T-helper 1 cell treated with Interleukin-12 subunit alpha and Interleukin-12 subunit beta and Interleukin-4 antibody, amounts not matched to agents 30 μg/mL and 1 μg/mL, for 36 hours (primary cell): Measurements from ENCODE around the gene SLC26A2.

Source experiments
- H3K27ac Mint-ChIP-seq: one replicate; pipeline ENCODE4 v1.8.0; 2021; ENCODE audit warnings: mild to moderate bottlenecking, mixed read lengths
- H3K27me3 Mint-ChIP-seq: one replicate; pipeline ENCODE4 v1.8.0; 2021; ENCODE audit warnings: low read depth, mixed read lengths
- H3K36me3 Mint-ChIP-seq: one replicate; pipeline ENCODE4 v1.8.0; 2021; ENCODE audit warnings: low read depth, mixed read lengths
- H3K4me1 Mint-ChIP-seq: one replicate; pipeline ENCODE4 v1.8.0; 2021; ENCODE audit warnings: low read depth, mixed read lengths
- H3K4me3 Mint-ChIP-seq: one replicate; pipeline ENCODE4 v1.8.0; 2021; ENCODE audit warnings: mild to moderate bottlenecking, moderate library complexity, mixed read lengths
- H3K9me3 Mint-ChIP-seq: one replicate; pipeline ENCODE4 v1.8.0; 2021; ENCODE audit warnings: mixed read lengths

The SLC26A2 gene

DNA sequence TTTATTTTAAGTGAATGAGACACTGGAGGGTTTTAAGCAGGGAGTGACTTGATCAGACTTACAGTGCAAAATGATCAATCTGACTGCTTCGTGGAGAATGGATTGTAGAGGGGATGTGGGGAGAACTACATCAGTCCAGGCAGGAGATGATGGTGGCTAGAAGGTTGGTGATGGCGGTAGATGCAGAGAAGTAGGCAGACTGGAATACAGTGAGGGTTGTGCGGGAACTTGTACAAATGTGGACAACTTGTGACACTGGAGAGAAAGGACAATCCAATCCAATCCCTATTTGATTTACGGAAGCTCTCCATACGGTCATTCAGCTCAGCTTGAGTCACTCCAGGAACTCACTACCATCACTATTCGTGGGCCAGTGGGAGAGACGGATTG, 39.3 kb downstream of the SLC26A2 start:
- Mint-ChIP-seq H3K27me3 (no peaks in the 10 kb centered on the region), H3K4me1 (peaks cover 35% of the 10 kb centered on the region), H3K4me3 (peak overlapping the region; percentile 85)

DNA sequence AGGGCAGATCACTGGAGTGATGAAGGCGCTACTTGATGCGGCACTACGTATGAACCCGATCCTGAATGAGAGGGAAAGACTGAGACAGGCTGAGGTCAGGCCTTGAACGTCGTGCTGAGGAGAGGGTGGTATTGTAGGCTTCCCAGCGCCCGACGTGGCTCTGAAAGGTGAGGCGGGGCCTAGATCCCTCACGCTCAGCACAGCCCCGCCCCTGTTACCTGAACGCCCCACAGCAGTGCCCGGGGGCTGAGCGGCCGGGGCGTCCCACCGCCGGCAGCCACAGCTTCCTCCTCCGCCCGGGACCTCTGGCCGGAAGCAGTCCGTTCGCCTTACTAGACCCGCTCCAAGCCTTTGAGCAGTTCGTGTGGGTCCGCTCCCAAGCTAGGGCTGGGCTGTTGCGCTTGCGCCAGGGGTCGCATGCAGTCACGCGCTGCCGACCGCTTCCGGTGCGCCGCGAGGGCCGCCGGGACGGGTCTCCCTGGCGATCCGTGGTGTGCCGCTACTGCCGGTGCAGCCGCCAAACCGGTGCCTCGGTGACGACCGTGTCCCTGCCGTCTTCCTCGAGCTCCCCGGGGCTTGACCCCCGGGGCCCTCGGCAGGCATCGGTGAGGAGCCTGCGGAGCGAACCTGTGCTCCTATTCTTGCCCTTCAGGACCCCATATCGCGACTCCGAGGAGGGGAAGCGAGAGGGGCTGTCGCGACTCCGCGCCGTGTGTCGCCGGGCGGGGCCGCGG, 39.9 kb downstream of the SLC26A2 start, which contains the start of the genes HMGXB3 and TIGD6:
TSS of gene HMGXB3 (plus strand) at position 484 of the 734 bp plus-strand sequence. CDS start 4,114 bp downstream, outside the sequence.
TSS of gene TIGD6 (minus strand) at position 399 of the 734 bp plus-strand sequence. CDS start 4,306 bp downstream, outside the sequence.
- peak within 1 kb of the TSS; percentile 98 for H3K27ac Mint-ChIP-seq
- peaks cover 35% of the 10 kb centered on the region for H3K4me1 Mint-ChIP-seq
- H3K9me3 Mint-ChIP-seq, result no peaks in the 10 kb centered on the region
- peaks cover 20% of the 10 kb centered on the region for H3K36me3 Mint-ChIP-seq
- no peaks in the 10 kb centered on the region for H3K27me3 Mint-ChIP-seq
- H3K4me3 Mint-ChIP-seq, result peak within 1 kb of the TSS; percentile 95

More for the DNA sequence above, 39.3 kb downstream of the SLC26A2 start:
- Mint-ChIP-seq H3K36me3 (peaks cover 18% of the 10 kb centered on the region), H3K9me3 (no peaks in the 10 kb centered on the region), H3K27ac (peak overlapping the region; percentile 88)

DNA sequence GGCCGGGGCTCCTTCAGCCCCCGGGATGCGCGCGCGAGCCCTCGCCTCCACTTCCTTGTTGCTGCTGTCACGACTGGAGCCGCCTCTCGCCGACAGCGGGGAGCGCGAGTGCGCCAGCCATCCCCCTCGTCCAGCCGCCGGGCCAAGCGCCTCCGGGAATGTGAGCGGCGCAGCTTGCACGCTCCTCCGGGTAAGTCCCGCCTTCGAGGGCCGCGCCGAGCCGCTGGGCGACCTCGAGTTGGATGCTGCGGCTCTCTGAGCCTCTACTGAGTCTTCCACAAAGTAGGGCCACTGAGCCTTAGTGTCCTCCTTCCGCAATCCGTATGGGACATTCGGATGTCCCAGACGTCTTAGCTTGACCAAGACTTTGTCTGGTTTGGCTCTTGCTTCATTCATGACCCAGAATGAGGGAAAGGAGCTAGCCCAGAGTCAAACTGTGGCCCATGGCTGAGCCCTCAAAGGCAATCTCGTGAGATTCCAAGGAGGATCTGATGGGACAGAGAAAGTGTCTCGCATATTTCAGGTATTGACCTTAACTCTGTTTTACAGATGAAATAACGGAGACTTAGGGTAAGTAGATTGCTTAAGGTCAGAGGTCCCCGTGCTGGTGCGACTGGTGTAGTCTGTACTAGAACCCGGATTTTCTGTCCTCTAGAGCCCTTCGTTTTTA, 40.6 kb downstream of the SLC26A2 start:
- Mint-ChIP-seq H3K4me1 (peaks cover 35% of the 10 kb centered on the region), H3K4me3 (peak overlapping the region; percentile 95), H3K9me3 (no peaks in the 10 kb centered on the region), H3K27me3 (no peaks in the 10 kb centered on the region), H3K27ac (peak overlapping the region; percentile 98), H3K36me3 (peaks cover 22% of the 10 kb centered on the region)

DNA sequence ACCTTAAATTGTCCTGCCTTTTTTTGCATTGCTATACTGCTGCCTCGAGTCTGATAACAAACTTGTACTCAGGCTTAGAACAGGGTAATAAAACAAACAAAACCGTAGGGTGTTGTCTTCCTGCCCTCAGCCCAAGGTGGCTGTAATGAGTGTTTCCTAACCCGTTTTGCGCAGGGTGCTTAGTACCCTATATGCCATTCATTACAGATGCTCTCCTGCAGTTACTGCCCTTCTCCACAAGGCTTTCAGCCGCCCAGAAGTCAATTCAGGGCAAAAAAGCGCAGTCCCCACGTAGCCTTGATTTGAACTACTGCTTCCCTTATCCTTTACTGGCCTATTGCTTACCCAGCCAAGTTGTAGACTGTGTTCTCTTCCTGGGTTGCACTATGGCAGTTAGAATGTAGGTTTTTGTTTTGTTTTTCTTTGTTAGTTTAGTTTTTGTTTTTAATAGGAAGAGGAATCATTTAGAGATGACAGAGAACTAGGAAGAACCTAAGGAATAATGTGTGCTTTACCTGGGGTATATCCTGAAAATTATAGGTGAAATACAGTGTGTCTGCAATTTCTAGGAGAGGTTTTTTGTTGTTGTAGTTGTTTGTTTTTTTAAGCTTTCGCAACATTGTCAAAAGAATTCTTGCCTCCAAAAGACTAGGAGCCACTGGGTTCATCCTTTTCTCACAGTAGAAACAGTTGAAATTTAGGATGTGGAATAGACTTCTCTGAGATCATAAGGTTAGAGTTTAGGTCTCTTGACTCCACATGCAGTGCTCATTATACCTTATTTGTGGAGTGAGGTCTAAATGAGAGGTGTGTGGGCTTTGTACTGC, 41.3 kb downstream of the SLC26A2 start:
- Mint-ChIP-seq H3K4me1 (peaks cover 38% of the 10 kb centered on the region), H3K27me3 (no peaks in the 10 kb centered on the region), H3K4me3 (peak overlapping the region; percentile 95), H3K9me3 (no peaks in the 10 kb centered on the region), H3K36me3 (peaks cover 27% of the 10 kb centered on the region), H3K27ac (peak overlapping the region; percentile 98)

DNA sequence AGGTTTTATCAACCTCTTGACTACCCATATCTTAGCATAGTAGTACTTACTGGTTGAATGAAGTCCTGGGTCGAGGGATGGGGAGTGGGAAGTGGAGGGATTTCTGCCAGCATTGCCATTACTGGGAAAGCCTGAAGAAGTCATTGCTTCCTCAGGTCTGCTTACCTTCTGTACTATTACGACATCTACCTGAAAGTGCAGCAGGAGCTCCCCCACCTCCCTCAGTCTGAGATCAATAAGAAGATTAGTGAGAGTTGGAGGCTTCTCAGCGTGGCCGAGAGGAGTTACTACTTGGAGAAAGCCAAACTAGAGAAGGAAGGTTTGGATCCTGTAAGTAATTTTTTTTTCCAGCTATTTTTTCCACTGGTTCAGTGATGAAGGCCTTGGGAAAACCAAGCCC, 45.8 kb downstream of the SLC26A2 start:
- peaks cover 35% of the 10 kb centered on the region for H3K4me1 Mint-ChIP-seq
- no peaks in the 10 kb centered on the region for H3K27me3 Mint-ChIP-seq
- no peaks in the 10 kb centered on the region for H3K9me3 Mint-ChIP-seq
- H3K4me3 Mint-ChIP-seq, result no peak overlapping the region
- no peak overlapping the region for H3K27ac Mint-ChIP-seq
- peaks cover 46% of the 10 kb centered on the region for H3K36me3 Mint-ChIP-seq

DNA sequence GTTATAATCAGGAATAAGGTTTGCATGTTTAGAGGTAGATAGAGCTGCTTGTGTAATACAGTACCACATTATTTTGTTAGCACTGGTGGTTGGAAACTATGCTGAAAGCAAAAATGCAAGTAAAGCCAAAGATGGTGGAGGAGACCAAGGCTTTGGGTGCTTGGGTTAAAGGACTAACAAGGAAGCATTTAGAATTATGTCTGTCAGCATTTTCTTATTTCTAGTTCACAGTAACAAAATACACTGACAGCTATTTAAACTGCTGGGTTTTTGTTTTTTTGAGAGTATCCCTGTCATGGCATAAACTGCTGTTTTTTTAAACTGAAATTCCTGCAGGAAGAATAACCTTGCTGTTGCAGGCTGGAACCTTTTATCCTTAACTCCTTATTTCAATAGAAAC, 46.5 kb downstream of the SLC26A2 start:
- Mint-ChIP-seq H3K36me3 (peaks cover 43% of the 10 kb centered on the region), H3K27me3 (no peaks in the 10 kb centered on the region), H3K4me3 (no peak overlapping the region), H3K9me3 (no peaks in the 10 kb centered on the region), H3K4me1 (peaks cover 29% of the 10 kb centered on the region), H3K27ac (no peak overlapping the region)

DNA sequence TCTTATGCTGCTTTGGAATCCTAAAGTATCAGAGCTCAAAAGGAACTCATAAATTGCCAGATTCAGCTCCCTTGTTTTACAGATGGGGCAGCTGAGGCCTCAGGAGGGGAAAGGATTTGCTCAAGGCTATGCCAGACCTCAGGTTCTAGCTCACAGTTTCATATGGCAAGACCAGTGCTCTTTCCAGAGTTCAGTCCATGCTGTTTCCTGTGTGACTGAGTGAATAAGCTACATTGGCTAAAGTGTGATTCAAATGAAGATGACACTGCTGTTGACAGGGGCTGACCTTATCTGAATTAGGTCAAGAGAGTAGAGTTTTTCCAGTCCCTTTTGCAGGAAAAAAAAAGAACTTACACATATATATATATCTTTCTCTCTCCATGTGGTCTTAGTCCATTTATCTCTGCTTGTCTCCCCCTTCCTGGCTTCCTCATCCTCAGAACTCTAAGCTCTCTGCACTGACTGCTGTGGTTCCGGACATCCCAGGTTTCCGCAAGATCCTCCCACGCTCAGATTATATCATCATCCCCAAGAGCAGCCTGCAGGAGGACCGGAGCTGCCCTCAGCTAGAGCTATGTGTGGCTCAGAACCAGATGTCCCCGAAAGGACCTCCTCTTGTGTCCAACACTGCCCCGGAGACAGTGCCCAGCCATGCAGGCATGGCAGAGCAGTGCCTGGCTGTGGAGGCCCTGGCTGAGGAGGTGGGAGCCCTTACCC, 49.3 kb downstream of the SLC26A2 start:
- no peaks in the 10 kb centered on the region for H3K27me3 Mint-ChIP-seq
- peaks cover 6% of the 10 kb centered on the region for H3K9me3 Mint-ChIP-seq
- H3K4me1 Mint-ChIP-seq, result peaks cover 12% of the 10 kb centered on the region
- no peak overlapping the region for H3K4me3 Mint-ChIP-seq
- peaks cover 55% of the 10 kb centered on the region for H3K36me3 Mint-ChIP-seq
- no peak overlapping the region for H3K27ac Mint-ChIP-seq

DNA sequence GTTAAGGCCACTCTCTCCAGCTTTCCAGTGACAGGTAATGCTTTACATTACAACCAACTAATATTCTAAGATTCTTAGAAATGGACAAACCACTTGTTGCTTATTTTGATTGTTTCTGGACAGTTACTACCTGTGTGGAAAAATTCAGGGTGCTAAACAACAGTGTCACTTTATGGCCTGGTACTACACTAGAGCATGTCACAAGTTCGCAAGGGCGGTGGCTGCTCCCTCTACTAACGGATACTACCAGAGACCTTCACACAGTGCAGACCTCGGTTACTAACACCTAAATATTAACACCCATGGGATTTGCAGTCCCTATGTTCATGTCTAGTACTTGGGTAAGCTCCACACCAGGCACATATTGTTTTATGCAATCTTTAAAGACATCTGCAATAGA, 53.4 kb downstream of the SLC26A2 start:
- Mint-ChIP-seq H3K4me1 (peaks cover 4% of the 10 kb centered on the region), H3K27ac (no peak overlapping the region), H3K27me3 (no peaks in the 10 kb centered on the region), H3K4me3 (no peak overlapping the region), H3K36me3 (peaks cover 69% of the 10 kb centered on the region), H3K9me3 (peaks cover 16% of the 10 kb centered on the region)

DNA sequence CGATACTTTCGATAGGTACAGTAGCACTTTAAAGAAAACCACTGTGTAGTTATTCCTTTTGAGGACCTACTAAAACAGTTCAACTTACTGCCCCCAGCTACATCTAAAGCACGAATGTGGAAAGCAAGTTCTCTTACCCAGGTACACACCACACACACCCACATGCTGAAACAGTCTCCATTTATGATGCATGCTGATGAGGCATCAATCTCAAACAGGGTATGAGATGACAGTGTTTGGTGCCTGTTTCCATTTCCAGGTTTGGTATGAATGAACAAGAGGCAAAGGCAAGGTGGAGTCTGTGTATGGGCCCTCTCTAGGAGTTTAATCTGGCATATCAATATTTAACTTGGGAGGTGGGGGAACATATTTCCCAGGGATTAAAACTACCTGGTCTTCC, 53.9 kb downstream of the SLC26A2 start:
- Mint-ChIP-seq H3K36me3 (peaks cover 72% of the 10 kb centered on the region), H3K4me1 (peaks cover 6% of the 10 kb centered on the region), H3K4me3 (no peak overlapping the region), H3K9me3 (peaks cover 16% of the 10 kb centered on the region), H3K27me3 (no peaks in the 10 kb centered on the region), H3K27ac (no peak overlapping the region)

DNA sequence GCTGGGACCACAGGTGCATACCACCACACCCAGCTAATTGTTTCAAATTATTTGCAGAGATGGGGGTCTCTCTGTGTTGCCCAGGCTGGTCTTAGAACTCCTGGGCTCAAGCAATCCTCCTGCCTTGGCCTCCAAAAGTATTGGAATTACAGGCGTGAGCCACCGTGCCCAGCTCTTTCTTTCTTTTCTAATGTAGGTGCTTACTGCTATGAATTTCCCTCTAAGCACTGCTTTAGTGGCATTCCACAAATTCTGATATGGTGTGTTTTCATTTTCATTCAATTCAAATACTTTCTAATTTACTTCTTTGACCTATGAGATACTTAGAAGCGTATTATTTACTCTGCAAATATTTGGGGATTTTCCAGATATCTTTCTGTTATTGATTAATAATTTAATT, 54.9 kb downstream of the SLC26A2 start:
- Mint-ChIP-seq H3K4me3 (no peak overlapping the region), H3K27me3 (no peaks in the 10 kb centered on the region), H3K36me3 (peaks cover 72% of the 10 kb centered on the region), H3K9me3 (peaks cover 16% of the 10 kb centered on the region), H3K4me1 (peaks cover 9% of the 10 kb centered on the region), H3K27ac (no peak overlapping the region)

DNA sequence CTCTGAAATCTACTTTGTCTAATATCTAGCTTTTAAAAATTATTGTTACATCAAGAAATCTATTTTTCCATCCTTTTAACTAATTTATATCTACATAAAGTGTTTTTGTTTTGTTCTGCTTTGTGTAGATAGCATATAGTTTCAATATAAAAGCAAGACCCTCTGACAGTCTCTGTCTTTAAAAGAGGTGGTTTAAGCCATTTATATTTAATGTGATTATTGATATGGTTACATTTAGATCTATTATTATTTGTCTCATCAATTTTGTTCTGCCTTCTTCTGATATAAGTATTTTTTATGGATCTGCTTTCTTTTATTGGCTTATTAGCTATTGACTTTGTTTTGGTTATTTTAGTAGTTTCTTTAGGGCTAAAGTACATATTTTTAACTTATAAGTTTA, 56.0 kb downstream of the SLC26A2 start:
- H3K27me3 Mint-ChIP-seq, result no peaks in the 10 kb centered on the region
- H3K36me3 Mint-ChIP-seq, result peaks cover 72% of the 10 kb centered on the region
- H3K9me3 Mint-ChIP-seq, result peaks cover 16% of the 10 kb centered on the region
- H3K4me1 Mint-ChIP-seq, result peaks cover 10% of the 10 kb centered on the region
- H3K4me3 Mint-ChIP-seq, result no peak overlapping the region
- no peak overlapping the region for H3K27ac Mint-ChIP-seq

DNA sequence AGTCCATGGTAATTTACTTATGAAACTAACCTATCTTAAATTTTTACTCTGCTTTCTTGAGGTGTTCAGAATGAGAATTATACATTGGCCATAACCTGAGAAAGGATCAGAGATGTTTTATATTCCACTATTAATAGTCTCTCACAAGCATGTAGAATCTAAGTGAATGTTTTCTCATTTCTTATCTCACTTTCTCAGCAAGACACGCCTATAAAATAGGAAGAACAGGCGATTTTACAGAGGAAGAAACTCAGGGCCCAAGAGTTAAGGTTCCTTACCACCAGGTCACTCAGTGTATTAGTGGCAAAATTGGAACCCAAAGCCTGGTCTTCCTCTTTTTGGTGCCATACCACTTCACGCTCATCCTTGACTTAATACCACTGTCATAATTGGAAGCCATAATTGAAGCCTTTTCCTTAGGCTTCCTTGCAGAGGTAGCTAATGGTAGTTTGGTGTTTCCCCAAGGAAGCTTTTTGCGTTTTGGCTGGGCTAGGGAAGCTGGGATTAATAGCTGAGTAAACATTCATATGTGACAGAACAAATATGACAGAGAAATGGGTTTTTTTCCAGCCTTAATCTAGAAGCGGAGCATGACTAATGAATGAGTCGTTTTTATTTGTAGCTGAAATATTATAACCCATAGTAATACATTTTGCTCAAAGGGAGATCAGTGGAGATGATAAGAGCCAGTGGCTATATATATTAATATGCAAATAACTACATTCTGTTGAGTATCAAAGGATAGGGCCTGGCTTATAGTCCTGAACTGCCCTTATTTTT, 56.9 kb downstream of the SLC26A2 start:
- Mint-ChIP-seq H3K27ac (no peak overlapping the region), H3K4me3 (no peak overlapping the region), H3K4me1 (peaks cover 18% of the 10 kb centered on the region), H3K36me3 (peaks cover 77% of the 10 kb centered on the region), H3K27me3 (no peaks in the 10 kb centered on the region), H3K9me3 (peaks cover 16% of the 10 kb centered on the region)

DNA sequence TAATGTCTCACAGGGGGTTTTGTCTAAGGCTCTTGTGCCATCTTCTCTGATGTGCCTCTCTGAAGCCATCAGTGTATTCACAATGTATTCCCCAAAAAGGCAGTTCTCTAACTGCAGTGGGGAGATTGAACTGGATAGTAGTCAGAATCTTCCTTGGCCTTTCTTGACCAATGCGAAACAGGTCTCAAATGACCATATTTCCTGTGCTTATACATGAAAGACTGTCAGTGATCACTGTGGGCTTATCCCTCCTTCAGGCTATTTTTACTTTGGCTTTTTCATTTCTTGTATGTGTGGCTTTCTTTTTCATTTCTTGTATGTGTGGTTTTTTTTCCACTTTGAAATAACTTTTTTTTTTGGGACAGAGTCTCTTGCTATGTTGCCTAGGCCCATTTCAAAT, 59.7 kb downstream of the SLC26A2 start:
- Mint-ChIP-seq H3K9me3 (peaks cover 7% of the 10 kb centered on the region), H3K27ac (peak overlapping the region; percentile 34), H3K27me3 (no peaks in the 10 kb centered on the region), H3K4me1 (peaks cover 18% of the 10 kb centered on the region), H3K4me3 (no peak overlapping the region), H3K36me3 (peaks cover 59% of the 10 kb centered on the region)
